PC-3 (cell line): ENCODE data around the gene TRIM26.

ENCODE experiments used
- EZH2 ChIP-seq: fragments of 300-600 bp; sonication (generic); IDR thresholded peaks from one replicate; pipeline ENCODE4 v1.6.1; 2017; ENCODE audit warnings: antibody characterized with exemption, mild to moderate bottlenecking, low read length; ENCODE audit not compliant: unreplicated experiment
- EZH2phosphoT487 ChIP-seq: fragments of 300-600 bp; sonication (generic); IDR thresholded peaks from 2 replicates; pipeline ENCODE4 v1.6.1; 2018; ENCODE audit warnings: mild to moderate bottlenecking, antibody characterized with exemption, low read length, borderline replicate concordance
- TF ChIP-seq, protein P1 (sequence below): fragments of 300-600 bp; sonication (generic); conservative IDR thresholded peaks from 2 replicates; pipeline ENCODE4 v1.5.1; 2017; ENCODE audit warnings: antibody characterized with exemption, low read depth, mild to moderate bottlenecking, low read length

DNA sequence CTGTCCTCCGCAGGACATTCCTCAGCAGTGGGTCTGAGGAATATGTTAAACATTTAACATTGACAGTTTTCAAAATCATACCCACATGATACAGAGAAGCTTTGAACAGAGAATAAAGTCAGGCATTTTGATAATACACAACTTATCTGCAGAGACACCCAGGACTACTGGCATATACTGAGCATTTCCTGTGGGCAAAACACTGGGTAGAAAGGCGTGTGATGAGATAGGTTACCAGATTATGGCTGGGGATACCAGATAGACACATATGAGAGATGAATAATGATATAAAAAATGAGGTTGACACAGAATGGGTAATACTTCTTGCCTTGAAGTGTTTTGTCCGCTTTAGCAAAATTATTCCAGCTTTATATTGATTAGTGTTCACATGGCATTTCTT lies 31.4 kb upstream of the TRIM26 start:
- TF ChIP-seq, protein P1, sequence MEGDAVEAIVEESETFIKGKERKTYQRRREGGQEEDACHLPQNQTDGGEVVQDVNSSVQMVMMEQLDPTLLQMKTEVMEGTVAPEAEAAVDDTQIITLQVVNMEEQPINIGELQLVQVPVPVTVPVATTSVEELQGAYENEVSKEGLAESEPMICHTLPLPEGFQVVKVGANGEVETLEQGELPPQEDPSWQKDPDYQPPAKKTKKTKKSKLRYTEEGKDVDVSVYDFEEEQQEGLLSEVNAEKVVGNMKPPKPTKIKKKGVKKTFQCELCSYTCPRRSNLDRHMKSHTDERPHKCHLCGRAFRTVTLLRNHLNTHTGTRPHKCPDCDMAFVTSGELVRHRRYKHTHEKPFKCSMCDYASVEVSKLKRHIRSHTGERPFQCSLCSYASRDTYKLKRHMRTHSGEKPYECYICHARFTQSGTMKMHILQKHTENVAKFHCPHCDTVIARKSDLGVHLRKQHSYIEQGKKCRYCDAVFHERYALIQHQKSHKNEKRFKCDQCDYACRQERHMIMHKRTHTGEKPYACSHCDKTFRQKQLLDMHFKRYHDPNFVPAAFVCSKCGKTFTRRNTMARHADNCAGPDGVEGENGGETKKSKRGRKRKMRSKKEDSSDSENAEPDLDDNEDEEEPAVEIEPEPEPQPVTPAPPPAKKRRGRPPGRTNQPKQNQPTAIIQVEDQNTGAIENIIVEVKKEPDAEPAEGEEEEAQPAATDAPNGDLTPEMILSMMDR, result no peak
- TF ChIP-seq EZH2phosphoT487 (no peak), EZH2 (no peak)
